Activated B cell treated with CpG ODN at 0.5 μM for 24 hours (primary cell): ENCODE results near the gene CLSTN1. TPM values are rescaled to one million over a fixed set of nuclear protein-coding genes. Genes with fewer than 3 reads are reported as not detected.

ENCODE experiments used
- ATAC-seq: fragments of 200-7000 bp; cut with Tn5 transposase; one replicate; pipeline ENCODE4 v1.10.0; 2021; ENCODE audit warnings: low read depth, mild to moderate bottlenecking, moderate library complexity
- CTCF ChIA-PET: fragments of 350-600 bp; sonication (Branson Sonifier 250); formaldehyde crosslinking; loops from one replicate; lab custom pipeline; 2021; ENCODE audit warnings: antibody characterized with exemption; lab: Charles Lee
- POLR2A ChIA-PET: fragments of 350-600 bp; sonication (Branson Sonifier 250); formaldehyde crosslinking; loops from one replicate; lab custom pipeline; 2021; ENCODE audit warnings: antibody characterized with exemption; lab: Charles Lee
- DNase-seq: peaks from one replicate; pipeline ENCODE4 v3.0.0; 2022
- H3K27ac Mint-ChIP-seq: one replicate; pipeline ENCODE4 v1.8.0; 2020; ENCODE audit warnings: mixed read lengths
- H3K27me3 Mint-ChIP-seq: one replicate; pipeline ENCODE4 v1.8.0; 2021; ENCODE audit warnings: mixed read lengths
- H3K36me3 Mint-ChIP-seq: one replicate; pipeline ENCODE4 v1.8.0; 2021; ENCODE audit warnings: low read depth, mixed read lengths
- H3K4me1 Mint-ChIP-seq: one replicate; pipeline ENCODE4 v1.8.0; 2021; ENCODE audit warnings: mixed read lengths
- H3K4me3 Mint-ChIP-seq: one replicate; pipeline ENCODE4 v1.8.0; 2020; ENCODE audit warnings: mild to moderate bottlenecking, mixed read lengths
- H3K9me3 Mint-ChIP-seq: one replicate; pipeline ENCODE4 v1.8.0; 2020; ENCODE audit warnings: mixed read lengths
- intact Hi-C: fragments of 100-400 bp; cut with micrococcal nuclease; formaldehyde crosslinking; loops from one replicate; pipeline ENCODE4 v1.15.1; 2024
- total RNA-seq: library from RNA; stranded (reverse); gene quantifications from 2 replicates; pipeline ENCODE4 v1.2.3, GENCODE V29; 2022
- TF ChIP-seq, protein P1 (sequence below): fragments of 200-600 bp; IDR thresholded peaks from one replicate; pipeline ENCODE4 v1.8.0; 2022; ENCODE audit warnings: antibody characterized with exemption, mild to moderate bottlenecking

Gene CLSTN1
- total RNA-seq, 1 donor from 2014 or later: 50.7 TPM

DNA sequence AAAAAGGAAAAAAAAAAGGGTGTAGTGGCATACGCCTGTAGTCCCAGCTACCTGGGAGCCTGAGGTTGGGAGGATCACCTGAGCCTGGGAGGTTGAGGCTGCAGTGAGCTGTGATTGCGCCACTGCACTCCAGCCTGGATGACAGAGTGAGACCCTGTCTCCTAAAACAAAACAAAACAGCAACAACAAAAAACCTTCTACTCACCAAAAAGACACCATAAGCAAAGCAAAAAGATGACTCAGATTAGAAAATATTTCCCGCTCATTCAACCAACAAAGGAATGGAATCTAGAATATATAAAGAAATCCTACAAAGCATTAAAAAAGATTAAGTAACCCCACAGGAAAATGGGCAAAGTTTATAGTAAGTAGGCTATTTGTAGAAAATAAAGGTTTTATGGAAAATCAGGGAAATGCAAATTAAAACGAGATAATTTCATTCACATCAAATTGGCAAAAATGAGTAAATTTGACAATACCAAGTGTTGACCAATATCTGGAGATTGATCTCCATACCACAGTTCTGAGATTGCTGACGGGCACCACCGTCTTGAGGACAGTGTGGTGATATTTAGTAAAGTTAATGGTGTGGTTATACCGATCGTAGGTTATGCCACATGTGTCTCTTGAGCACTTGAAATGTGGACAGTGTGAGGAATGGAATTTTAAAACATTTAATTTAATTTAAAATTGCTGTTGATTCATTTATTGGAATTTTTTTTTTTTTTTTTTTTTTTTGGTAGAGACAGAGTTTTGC is 118.2 kb downstream of the CLSTN1 start:
- CTCF ChIA-PET: interaction anchor here (0.7 to 1.1 kb wide), 2 partner anchors 52 to 79 kb away, joined by 3 read pairs; no protein-coding TSS in a partner anchor
- DNase-seq (no peak), ATAC-seq (no peak)
- TF ChIP-seq, protein P1, sequence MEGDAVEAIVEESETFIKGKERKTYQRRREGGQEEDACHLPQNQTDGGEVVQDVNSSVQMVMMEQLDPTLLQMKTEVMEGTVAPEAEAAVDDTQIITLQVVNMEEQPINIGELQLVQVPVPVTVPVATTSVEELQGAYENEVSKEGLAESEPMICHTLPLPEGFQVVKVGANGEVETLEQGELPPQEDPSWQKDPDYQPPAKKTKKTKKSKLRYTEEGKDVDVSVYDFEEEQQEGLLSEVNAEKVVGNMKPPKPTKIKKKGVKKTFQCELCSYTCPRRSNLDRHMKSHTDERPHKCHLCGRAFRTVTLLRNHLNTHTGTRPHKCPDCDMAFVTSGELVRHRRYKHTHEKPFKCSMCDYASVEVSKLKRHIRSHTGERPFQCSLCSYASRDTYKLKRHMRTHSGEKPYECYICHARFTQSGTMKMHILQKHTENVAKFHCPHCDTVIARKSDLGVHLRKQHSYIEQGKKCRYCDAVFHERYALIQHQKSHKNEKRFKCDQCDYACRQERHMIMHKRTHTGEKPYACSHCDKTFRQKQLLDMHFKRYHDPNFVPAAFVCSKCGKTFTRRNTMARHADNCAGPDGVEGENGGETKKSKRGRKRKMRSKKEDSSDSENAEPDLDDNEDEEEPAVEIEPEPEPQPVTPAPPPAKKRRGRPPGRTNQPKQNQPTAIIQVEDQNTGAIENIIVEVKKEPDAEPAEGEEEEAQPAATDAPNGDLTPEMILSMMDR: no peak
- peaks cover 57% of the 10 kb centered on the region for H3K4me1 Mint-ChIP-seq
- peak overlapping the region; percentile 6 for H3K27ac Mint-ChIP-seq
- no peaks in the 10 kb centered on the region for H3K27me3 Mint-ChIP-seq
- intact Hi-C loops: no loop called here
- peaks cover 61% of the 10 kb centered on the region for H3K36me3 Mint-ChIP-seq
- no peak overlapping the region for H3K4me3 Mint-ChIP-seq
- no peaks in the 10 kb centered on the region for H3K9me3 Mint-ChIP-seq
- POLR2A ChIA-PET: interaction anchor here (0.6 to 0.7 kb wide), 4 partner anchors 10 to 444 kb away, joined by 3 to 10 read pairs (median 4); no protein-coding TSS in a partner anchor

DNA sequence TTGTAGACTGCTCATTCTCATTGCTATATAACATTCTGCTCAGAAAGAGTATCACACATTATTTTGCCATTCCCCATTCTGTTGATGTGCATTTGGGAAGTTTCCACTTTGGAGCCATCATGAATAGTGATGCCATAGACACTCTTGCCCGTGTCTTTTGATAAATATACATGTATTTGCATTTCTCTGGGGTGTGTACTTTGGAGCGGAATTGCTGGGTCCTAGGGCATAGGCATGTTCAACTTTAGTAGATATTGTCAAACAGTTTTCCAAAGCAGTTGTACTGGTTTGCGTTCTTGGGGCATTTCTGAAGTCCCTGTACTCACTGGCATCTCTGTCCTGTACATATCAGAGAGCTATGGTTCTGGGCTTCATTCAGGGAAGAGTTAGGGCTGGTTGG is 120.1 kb downstream of the CLSTN1 start:
- TF ChIP-seq, protein P1: no peak
- Mint-ChIP-seq H3K36me3 (peaks cover 69% of the 10 kb centered on the region), H3K9me3 (no peaks in the 10 kb centered on the region), H3K4me1 (peaks cover 62% of the 10 kb centered on the region), H3K27me3 (no peaks in the 10 kb centered on the region), H3K27ac (peak overlapping the region; percentile 84), H3K4me3 (peak overlapping the region; percentile 26)
- ChIA-PET CTCF (interaction anchor here (1.3 to 1.9 kb wide), 2 partner anchors 75 to 77 kb away, joined by 5 to 10 read pairs; no protein-coding TSS in a partner anchor), POLR2A (interaction anchor here (1.1 to 2.1 kb wide), 3 partner anchors 12 to 52 kb away, joined by 3 to 5 read pairs (median 5); partner anchors contain the start of gene PIK3CD)
- DNase-seq (no peak), ATAC-seq (no peak)
- intact Hi-C loops: loop anchor here (1.0 to 5.0 kb wide), 2 partner anchors 7 to 76 kb away; no protein-coding TSS in a partner anchor

- no peaks in the 10 kb centered on the region for H3K27me3 Mint-ChIP-seq
- peaks cover 73% of the 10 kb centered on the region for H3K36me3 Mint-ChIP-seq
- TF ChIP-seq, protein P1: no peak
- DNase-seq (no peak), ATAC-seq (no peak)
- CTCF ChIA-PET: interaction anchor here (1.0 to 1.9 kb wide), 3 partner anchors 75 to 113 kb away, joined by 3 to 10 read pairs (median 5); no protein-coding TSS in a partner anchor
- H3K4me1 Mint-ChIP-seq: peaks cover 67% of the 10 kb centered on the region
- no peaks in the 10 kb centered on the region for H3K9me3 Mint-ChIP-seq
- no peak overlapping the region for H3K4me3 Mint-ChIP-seq
- peak overlapping the region; percentile 84 for H3K27ac Mint-ChIP-seq
- intact Hi-C loops: loop anchor here (5.0 kb wide), 1 partner anchor 76 kb away; no protein-coding TSS in a partner anchor
- POLR2A ChIA-PET: interaction anchor here (1.4 to 2.1 kb wide), 2 partner anchors 12 to 48 kb away, joined by 5 read pairs; no protein-coding TSS in a partner anchor
Measured at GRCh38 chr1:9703165-9703509, 120.6 kb downstream of the CLSTN1 start.

GRCh38 chr1:9701665-9702064 is 122.1 kb downstream of the CLSTN1 start:
- CTCF ChIA-PET: no interaction called here
- H3K4me1 Mint-ChIP-seq: peaks cover 66% of the 10 kb centered on the region
- intact Hi-C loops: loop anchor here (5.0 kb wide), 1 partner anchor 74 kb away; no protein-coding TSS in a partner anchor
- H3K27ac Mint-ChIP-seq: no peak overlapping the region
- ATAC-seq (no peak), DNase-seq (no peak)
- TF ChIP-seq, protein P1: no peak
- H3K4me3 Mint-ChIP-seq: no peak overlapping the region
- H3K36me3 Mint-ChIP-seq: peaks cover 75% of the 10 kb centered on the region
- POLR2A ChIA-PET: interaction anchor here (0.6 to 2.1 kb wide), 6 partner anchors 14 to 163 kb away, joined by 3 to 9 read pairs (median 4); partner anchors contain the start of gene SLC25A33
- no peaks in the 10 kb centered on the region for H3K27me3 Mint-ChIP-seq
- H3K9me3 Mint-ChIP-seq: no peaks in the 10 kb centered on the region

DNA sequence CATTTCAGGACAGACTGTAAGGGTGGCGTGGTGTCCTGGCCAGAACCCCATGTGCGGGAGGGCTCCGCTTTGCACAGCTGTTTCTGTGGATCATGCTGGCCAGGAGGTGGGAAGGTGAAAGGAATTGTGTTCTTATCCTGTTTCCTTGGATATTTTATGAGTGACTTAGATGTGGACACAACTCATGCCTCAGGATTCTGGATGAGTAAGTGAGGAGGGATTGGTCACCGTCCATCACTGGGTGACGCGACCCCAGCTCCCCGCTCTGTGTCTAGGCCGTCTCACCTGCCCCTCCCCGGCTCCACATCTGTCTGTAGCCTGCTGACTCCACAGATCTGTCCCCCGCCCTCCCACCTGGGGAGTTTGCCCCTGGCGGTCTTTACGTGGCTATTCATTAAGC is 123.4 kb downstream of the CLSTN1 start:
- ATAC-seq: no peak
- ChIA-PET CTCF (no interaction called here), POLR2A (interaction anchor here (0.5 to 1.3 kb wide), 3 partner anchors 12 to 74 kb away, joined by 3 read pairs; no protein-coding TSS in a partner anchor)
- no peak overlapping the region for H3K27ac Mint-ChIP-seq
- no peak for DNase-seq
- no peak overlapping the region for H3K4me3 Mint-ChIP-seq
- no peaks in the 10 kb centered on the region for H3K9me3 Mint-ChIP-seq
- no peaks in the 10 kb centered on the region for H3K27me3 Mint-ChIP-seq
- peaks cover 58% of the 10 kb centered on the region for H3K4me1 Mint-ChIP-seq
- peaks cover 73% of the 10 kb centered on the region for H3K36me3 Mint-ChIP-seq
- intact Hi-C loops: loop anchor here (5.0 kb wide), 1 partner anchor 73 kb away; no protein-coding TSS in a partner anchor
- TF ChIP-seq, protein P1: no peak
